ENCODE measurements around the gene TECTA.

- no peak for TF ChIP-seq POLR2AphosphoS5 (IDR thresholded peaks at IDR 0.05; ENCODE audit: borderline replicate concordance, low read depth, low read length)
- no peak for TF ChIP-seq EZH2 (IDR thresholded peaks at IDR 0.05)
Measured at GRCh38 chr11:121082670-121083069, 18.4 kb upstream of the TECTA start.

Measured in SK-N-MC (cell line).